ENCODE data around the gene SMARCA2.

SMARCA2 gene

GRCh38 chr9:2155966-2156365 lies 140.8 kb downstream of the SMARCA2 start:
- DNase-seq (ENCODE audit: low read depth): no peak
- H3K4me3 ChIP-seq (ENCODE audit: low read depth, low read length): no peak overlapping the region
- TF ChIP-seq CTCF (conservative IDR thresholded peaks at IDR 0.05; ENCODE audit: low read depth, low read length): no peak

- DNase-seq (ENCODE audit: low read depth): peak; percentile 72
- peak overlapping the region; percentile 60 for H3K4me3 ChIP-seq (ENCODE audit: low read depth, low read length)
- TF ChIP-seq CTCF (conservative IDR thresholded peaks at IDR 0.05; ENCODE audit: low read depth, low read length): peak; percentile 1
Measured at GRCh38 chr9:2157277-2158110, 142.3 kb downstream of the SMARCA2 start.

GRCh38 chr9:2158111-2158610 lies 143.0 kb downstream of the SMARCA2 start:
- DNase-seq (ENCODE audit: low read depth): peak; percentile 84
- H3K4me3 ChIP-seq (ENCODE audit: low read depth, low read length): peak overlapping the region; percentile 60
- TF ChIP-seq CTCF (conservative IDR thresholded peaks at IDR 0.05; ENCODE audit: low read depth, low read length): no peak

GRCh38 chr9:2158766-2159430 lies 143.8 kb downstream of the SMARCA2 start:
- peak overlapping the region; percentile 60 for H3K4me3 ChIP-seq (ENCODE audit: low read depth, low read length)
- peak; percentile 6 for DNase-seq (ENCODE audit: low read depth)
- TF ChIP-seq CTCF (conservative IDR thresholded peaks at IDR 0.05; ENCODE audit: low read depth, low read length): no peak

- peak overlapping the region; percentile 36 for H3K4me3 ChIP-seq (ENCODE audit: low read depth, low read length)
- peak; percentile 50 for DNase-seq (ENCODE audit: low read depth)
- no peak for TF ChIP-seq CTCF (conservative IDR thresholded peaks at IDR 0.05; ENCODE audit: low read depth, low read length)
Measured at GRCh38 chr9:2159521-2160454, 144.6 kb downstream of the SMARCA2 start.

GRCh38 chr9:2161661-2162060 lies 146.5 kb downstream of the SMARCA2 start:
- TF ChIP-seq CTCF (conservative IDR thresholded peaks at IDR 0.05; ENCODE audit: low read depth, low read length): no peak
- DNase-seq (ENCODE audit: low read depth): no peak
- H3K4me3 ChIP-seq (ENCODE audit: low read depth, low read length): no peak overlapping the region
